NK-92 (cell line): ENCODE measurements around the gene MS4A12.
"Not testable (repeated sequence)": the region's sequence is repeated elsewhere in the genome, so short reads cannot be mapped to it uniquely, and the experiment has no call there.

ENCODE experiments used
- DNase-seq: peaks from one replicate; lab custom pipeline; 2025; ENCODE audit not compliant: unreplicated experiment; lab: John Stamatoyannopoulos, UW

Gene MS4A12

DNA sequence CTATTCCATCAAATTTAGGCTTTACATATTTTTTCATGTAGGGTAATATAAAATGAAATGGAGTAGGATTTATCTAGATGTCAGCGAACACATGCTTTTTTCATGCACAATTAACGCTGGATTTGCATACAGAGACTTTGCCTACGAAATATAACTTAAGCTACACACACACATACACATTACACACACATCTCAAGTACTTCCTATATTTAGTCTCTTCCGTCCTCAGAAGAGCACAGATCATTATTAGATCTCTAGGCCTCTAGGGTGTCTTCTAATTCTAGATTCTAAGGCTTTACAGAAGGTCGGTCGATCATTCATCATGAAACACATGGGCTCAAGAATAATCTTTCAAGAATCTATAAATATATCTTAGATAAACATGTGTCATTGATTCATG lies 18.8 kb downstream of the MS4A12 start:
- DNase-seq: no peak

DNA sequence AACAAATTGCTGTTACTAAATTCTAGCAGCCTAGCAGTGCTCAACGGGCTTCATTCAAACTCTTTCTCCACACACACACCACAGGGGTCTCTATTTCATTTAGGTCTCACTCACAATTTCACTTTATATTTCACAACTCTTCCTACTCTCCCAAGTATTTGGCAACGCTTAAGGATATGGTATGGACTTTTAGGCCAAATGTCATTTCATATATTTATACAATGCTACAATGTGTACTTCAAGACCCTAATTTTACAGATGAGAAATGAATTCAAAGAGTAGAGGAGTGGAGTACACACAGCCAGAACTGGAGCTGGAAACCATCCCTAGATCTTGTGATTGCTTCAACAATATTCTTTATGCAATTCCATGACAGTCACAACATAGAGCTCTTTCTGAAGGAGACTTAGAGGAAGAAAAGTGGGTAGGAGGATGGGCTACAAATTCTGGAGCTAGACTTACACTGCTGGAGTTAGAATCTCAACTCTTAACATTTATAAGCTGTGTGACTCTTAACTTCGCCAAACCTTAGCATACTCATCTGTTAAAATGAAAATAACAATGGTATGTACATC lies 20.2 kb downstream of the MS4A12 start:
- DNase-seq: no peak

DNA sequence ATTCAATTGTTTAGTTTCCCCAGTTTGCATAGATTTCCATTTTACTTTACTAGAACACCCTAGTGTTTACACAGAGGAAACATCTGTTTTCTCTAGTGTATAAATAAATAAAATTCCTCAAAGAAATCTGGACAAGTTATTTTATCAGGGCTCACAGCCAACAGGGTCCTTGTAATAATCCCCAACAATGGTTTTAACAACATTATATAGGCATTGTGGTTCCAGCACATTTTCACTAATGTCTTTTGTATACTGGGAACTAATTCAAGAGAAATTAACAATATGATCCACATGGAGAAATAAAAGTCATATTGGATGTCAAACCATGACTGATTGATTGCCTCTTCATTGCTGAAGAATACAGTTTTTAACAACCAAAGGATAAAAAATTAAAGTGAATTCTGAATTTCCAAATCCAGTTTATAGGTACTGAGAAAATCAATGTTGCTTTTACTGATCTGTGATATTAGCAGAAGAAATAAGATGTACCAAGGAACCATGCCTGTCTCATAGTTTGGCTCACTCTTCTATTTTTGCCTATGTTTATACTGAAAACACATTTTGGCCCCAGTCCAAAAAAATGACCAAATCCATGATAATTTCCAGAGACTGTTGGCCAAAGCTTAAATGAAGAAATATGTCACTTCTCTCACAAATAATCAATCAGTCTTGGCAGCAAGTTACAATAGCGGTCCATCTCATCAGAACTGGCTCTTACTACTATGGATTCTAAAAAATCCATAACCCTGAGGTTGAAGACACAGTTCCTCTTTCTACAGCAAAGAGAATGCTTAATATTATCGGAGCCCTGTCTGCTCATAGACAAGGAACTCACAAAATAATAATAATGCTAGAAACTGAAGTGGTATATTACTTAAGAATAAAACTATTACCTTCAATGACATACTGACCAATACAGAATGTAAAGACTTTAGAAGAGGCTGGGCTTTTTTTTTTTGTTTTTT lies 21.2 kb downstream of the MS4A12 start:
- no peak for DNase-seq

DNA sequence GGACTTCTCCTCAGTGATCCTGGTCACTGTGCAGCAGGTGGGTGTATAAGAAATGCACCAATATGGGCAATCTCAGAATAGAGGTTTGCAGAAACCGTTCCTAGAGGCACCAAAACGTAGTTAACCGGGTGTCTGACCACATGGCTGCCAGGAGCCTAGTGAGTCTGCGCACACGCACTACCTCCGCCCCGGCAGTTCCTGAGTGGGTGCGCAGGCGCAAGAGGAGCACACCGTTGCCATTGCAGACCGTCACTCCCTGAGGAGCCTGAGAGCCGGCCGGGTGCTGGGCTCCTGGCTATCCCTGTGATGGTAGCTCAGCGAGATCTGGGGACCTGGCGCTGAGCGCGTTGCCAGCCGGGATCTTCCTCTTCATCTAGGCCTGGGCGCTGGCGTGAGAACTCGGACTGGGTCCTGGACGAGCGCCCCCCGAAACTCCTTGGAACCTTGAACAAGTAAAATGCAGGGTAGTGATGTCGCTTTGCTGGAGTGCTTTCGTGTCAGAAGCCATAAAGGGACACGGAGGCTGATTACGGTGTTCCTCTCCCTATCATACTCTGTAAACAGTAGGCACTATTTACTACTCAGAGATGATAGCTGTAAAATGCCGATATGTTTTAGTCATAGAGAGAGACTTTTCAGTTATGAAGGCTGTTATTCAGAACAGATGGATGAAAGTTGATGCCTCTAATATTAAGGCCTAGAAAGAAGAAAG lies 22.7 kb downstream of the MS4A12 start, which contains the start of gene MS4A13:
MS4A13 (plus strand) TSS at position 249 of the 712 bp plus-strand sequence. CDS start 2,692 bp downstream, outside the sequence.
- DNase-seq: no peak

DNA sequence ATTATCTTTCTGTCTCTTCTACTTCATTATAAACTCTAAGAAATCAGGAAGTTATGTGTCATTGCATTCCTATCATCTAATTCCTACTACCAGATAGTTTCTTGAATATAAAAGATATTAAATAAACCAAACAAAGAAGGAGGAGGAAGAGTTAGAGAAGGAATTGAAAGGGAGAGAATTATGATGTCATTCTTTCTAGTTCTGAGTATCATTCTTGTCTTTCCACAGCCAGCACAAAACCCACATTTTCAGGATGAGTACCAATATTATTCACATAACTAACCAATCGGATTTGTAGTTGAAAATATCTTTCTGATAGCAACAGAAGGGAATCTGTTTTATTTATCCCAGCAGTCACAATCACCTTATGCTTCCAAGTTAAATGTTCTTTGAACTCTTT lies 35.9 kb downstream of the MS4A12 start:
- no peak for DNase-seq

DNA sequence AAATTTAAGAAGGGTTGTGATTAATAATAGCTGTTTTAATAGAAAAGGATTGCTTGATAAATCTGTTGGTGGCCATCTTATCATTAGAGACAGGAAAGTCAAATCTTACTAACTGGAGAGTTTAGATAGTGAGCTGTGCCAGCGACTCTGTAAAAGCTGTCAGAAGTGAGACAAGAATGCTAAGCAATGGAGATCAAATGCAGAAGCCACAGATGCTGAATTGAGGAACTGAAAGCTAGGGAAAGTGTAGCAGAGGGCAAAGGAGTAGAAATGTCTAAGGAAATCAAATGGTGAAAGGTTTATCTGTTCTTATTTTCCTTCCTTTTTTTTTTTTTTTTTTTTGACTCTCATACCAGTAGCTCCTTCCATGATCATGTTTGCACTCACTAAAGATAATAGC lies 36.4 kb downstream of the MS4A12 start:
- DNase-seq: no peak

DNA sequence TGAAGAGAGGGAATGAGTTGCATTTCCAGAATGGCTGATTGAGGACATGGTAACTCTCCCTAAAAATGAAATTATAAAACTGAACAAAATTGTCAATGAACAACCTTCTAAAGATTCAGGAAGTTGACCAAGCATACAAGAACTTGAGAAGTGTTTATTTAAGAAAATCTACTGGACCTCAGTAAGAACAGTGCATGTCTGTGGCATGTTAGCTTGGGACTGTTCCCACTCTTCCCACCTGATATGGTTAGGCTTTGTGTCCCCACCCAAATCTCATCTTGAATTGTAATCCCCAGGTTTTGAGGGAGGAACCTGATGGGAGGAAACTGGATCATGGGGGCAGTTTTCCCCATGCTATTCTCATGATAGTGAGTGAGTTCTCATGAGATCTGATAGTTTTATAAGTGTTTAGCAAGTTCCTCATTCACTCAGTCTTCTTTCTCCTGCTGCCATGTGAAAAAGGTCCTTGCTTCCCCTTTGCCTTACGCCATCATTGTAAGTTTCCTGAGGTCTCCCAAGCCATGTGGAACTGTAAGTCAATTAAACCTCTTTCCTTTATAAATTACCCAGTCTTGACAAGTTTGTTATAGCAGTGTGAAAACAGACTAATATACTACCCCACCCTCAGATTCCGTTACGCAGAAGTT lies 38.0 kb downstream of the MS4A12 start:
- DNase-seq: no peak

DNA sequence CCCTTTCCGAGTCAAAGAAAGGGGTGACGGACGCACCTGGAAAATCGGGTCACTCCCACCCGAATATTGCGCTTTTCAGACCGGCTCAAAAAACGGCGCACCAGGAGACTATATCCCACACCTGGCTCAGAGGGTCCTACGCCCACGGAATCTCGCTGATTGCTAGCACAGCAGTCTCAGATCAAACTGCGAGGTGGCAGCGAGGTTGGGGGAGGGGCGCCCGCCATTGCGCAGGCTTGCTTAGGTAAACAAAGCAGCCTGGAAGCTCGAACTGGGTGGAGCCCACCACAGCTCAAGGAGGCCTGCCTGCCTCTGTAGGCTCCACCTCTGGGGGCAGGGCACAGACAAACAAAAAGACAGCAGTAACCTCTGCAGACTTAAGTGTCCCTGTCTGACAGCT lies 39.8 kb downstream of the MS4A12 start:
- not testable (repeated sequence) for DNase-seq

DNA sequence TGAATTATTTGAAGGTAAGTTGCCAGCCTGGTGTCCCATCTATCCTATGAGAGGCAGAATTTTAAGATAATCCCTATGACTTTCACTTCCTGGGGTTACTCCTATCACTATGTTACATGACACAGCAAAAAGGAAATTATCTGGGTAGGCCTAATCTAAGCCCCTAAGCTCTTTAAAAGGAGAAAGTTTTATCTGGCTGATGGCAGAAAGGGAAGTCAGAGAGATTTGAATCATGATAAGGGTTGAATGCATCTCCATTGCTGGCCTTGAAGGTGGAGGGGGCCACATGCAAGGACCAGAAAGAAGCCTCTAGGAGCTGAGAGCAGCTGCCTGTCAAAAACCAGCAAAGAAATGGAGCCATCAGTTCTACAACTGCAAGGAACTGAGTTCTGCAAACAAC lies 46.0 kb downstream of the MS4A12 start:
- DNase-seq: not testable (repeated sequence)

DNA sequence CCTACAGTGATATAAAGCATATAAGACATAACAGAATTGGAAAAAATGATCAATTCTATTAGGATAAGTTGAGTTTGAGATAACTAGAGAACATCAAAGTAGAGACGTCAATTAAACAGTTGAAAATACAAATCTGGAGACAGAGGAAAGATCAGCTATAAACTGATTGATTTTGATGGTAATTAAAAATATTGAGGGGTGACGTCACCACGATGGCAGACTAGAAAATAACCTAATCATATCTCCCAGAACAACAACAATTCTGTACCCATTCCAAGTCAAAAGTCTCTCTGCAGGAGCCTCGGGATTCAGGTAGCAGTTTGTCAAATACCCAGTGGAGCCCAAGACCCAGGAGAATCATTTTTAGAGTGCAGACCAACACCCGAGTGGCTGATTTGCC lies 51.5 kb downstream of the MS4A12 start:
- no peak for DNase-seq
